HepG2 (cell line): ENCODE measurements around the gene TACC2. TPM values are rescaled to one million over a fixed set of nuclear protein-coding genes. Genes with fewer than 3 reads are reported as not detected.

Experiments
- ATAC-seq: fragments of 200-7000 bp; cut with Tn5 transposase; 3 replicates; pipeline ENCODE4 v1.9.1; 2020; ENCODE audit warnings: mild to moderate bottlenecking, moderate library complexity
- BruUV-seq: library from RNA; stranded (reverse); fragments of 400-500 nt; replicated peaks from 2 replicates; lab custom pipeline; 2021; lab: Mats Ljungman, UMichigan
- CTCF ChIA-PET: fragments of 300-600 bp; formaldehyde crosslinking; extraction: SDS; loops from one replicate; lab custom pipeline; 2021; ENCODE audit warnings: low total read pairs, inconsistent platforms, low intra/inter-chr PET ratio; lab: Yijun Ruan, JAX
- POLR2A ChIA-PET: fragments of 350-600 bp; sonication (Branson Sonifier 250); formaldehyde crosslinking; loops from one replicate; lab custom pipeline; 2020; ENCODE audit warnings: antibody characterized with exemption, inconsistent platforms; lab: Yijun Ruan, JAX
- DNase-seq: peaks from one replicate; pipeline ENCODE4 v3.0.0-alpha.2; 2015; ENCODE audit warnings: low spot score
- FAIRE-seq: peaks from 3 replicates; lab custom pipeline; 2011; peaks lifted over from hg19 to GRCh38; lab: Jason Lieb, UNC
- H2AFZ ChIP-seq: one replicate; pipeline ENCODE4 v1.6.1; 2011; ENCODE audit warnings: low read length, inconsistent platforms
- H3K27ac ChIP-seq: fragments of 300-600 bp; 3 replicates; pipeline ENCODE4 v1.8.0; 2011; ENCODE audit warnings: mixed run types, mild to moderate bottlenecking, mixed read lengths, low read length, inconsistent platforms; ENCODE audit not compliant: insufficient read depth; ENCODE audit errors: extremely low read length
- H3K27me3 ChIP-seq, 2 experiments: fragments of 200-600 bp in 1 of 2; 2 replicates in 1 of 2; 3 replicates in 1 of 2; pipeline versions ENCODE4 v1.6.0 to v1.8.0; 2011; ENCODE audit warnings: low read length in 2 of 2, mild to moderate bottlenecking in 2 of 2, moderate library complexity in 2 of 2, inconsistent platforms in 1 of 2; ENCODE audit not compliant: insufficient read depth in 2 of 2, control insufficient read depth in 1 of 2
- H3K36me3 ChIP-seq, 2 experiments: fragments of 200-600 bp in 1 of 2; replicated peaks in 1 of 2; 2 replicates in 1 of 2; 3 replicates in 1 of 2; pipeline versions ENCODE4 v1.5.1 to v1.8.0; 2011; ENCODE audit warnings: low read length in 2 of 2, inconsistent platforms in 1 of 2; ENCODE audit not compliant: insufficient read depth in 2 of 2, control insufficient read depth in 1 of 2
- H3K4me1 ChIP-seq: 2 replicates; pipeline ENCODE4 v1.5.1; 2012; ENCODE audit warnings: low read length, inconsistent platforms; ENCODE audit not compliant: insufficient read depth
- H3K4me2 ChIP-seq: 2 replicates; pipeline ENCODE4 v1.6.0; 2011; ENCODE audit warnings: low read depth, low read length, inconsistent platforms
- H3K4me3 ChIP-seq, 3 experiments: fragments of 200-600 bp in 1 of 3; sonication (generic), shearing (Covaris generic) in 1 of 3; replicated peaks in 1 of 3; 2 replicates each; pipeline ENCODE4 v1.5.1; 2011 to 2016; ENCODE audit warnings: low read length in 3 of 3, inconsistent platforms in 2 of 3, low read depth in 2 of 3, mild to moderate bottlenecking in 2 of 3, control low read depth in 1 of 3, mixed read lengths in 1 of 3; ENCODE audit not compliant: insufficient read depth in 1 of 3
- H3K79me2 ChIP-seq: one replicate; pipeline ENCODE4 v1.6.1; 2011; ENCODE audit warnings: low read length, inconsistent platforms; ENCODE audit not compliant: insufficient read depth
- H3K9ac ChIP-seq: 2 replicates; pipeline ENCODE4 v1.6.0; 2011; ENCODE audit warnings: mild to moderate bottlenecking, low read depth, low read length, inconsistent platforms; ENCODE audit not compliant: insufficient read depth
- H3K9me3 ChIP-seq: 2 replicates; pipeline ENCODE4 v1.5.1; 2012; ENCODE audit warnings: mild to moderate bottlenecking, low read length
- H4K20me1 ChIP-seq: 2 replicates; pipeline ENCODE4 v1.6.0; 2011; ENCODE audit warnings: inconsistent platforms, mild to moderate bottlenecking, low read length, moderate library complexity; ENCODE audit not compliant: insufficient read depth
- CBX5 ChIP-seq: sonication (generic); formaldehyde crosslinking; IDR thresholded peaks from 2 replicates; pipeline ENCODE4 v1.4.0; 2020; ENCODE audit warnings: missing genetic modification reagents, borderline replicate concordance
- CHCHD3 ChIP-seq: sonication (generic); formaldehyde crosslinking; IDR thresholded peaks from 2 replicates; pipeline ENCODE4 v1.8.0; 2022; ENCODE audit warnings: mild to moderate bottlenecking, missing genetic modification reagents, moderate library complexity
- MIER2 ChIP-seq: IDR thresholded peaks from 2 replicates; pipeline ENCODE4 v1.6.1; 2016; ENCODE audit warnings: missing biosample characterization, missing genetic modification reagents
- MTF1 ChIP-seq: sonication (generic); formaldehyde crosslinking; IDR thresholded peaks from 2 replicates; pipeline ENCODE4 v1.5.0; 2020; ENCODE audit warnings: missing genetic modification reagents
- NBN ChIP-seq: fragments of 450-650 bp; conservative IDR thresholded peaks from 2 replicates; pipeline ENCODE4 v1.6.1; 2017
- TBX3 ChIP-seq: fragments of 450-650 bp; IDR thresholded peaks from 2 replicates; pipeline ENCODE4 v1.6.1; 2017; ENCODE audit warnings: antibody characterized with exemption, mild to moderate bottlenecking, inconsistent platforms, borderline replicate concordance
- ZBTB42 ChIP-seq: sonication (generic); formaldehyde crosslinking; IDR thresholded peaks from 2 replicates; pipeline ENCODE4 v1.5.0; 2020; ENCODE audit warnings: mild to moderate bottlenecking, missing genetic modification reagents
- ZNF230 ChIP-seq: sonication (generic); formaldehyde crosslinking; IDR thresholded peaks from 2 replicates; pipeline ENCODE4 v1.4.0; 2020; ENCODE audit warnings: mild to moderate bottlenecking, missing genetic modification reagents
- ZNF432 ChIP-seq: sonication (generic); formaldehyde crosslinking; IDR thresholded peaks from 2 replicates; pipeline ENCODE4 v1.5.0; 2020; ENCODE audit warnings: missing genetic modification reagents, mild to moderate bottlenecking, borderline replicate concordance
- ZNF589 ChIP-seq: sonication (generic); formaldehyde crosslinking; conservative IDR thresholded peaks from 2 replicates; pipeline ENCODE4 v1.8.0; 2022; ENCODE audit warnings: mild to moderate bottlenecking, moderate library complexity, missing genetic modification reagents
- ZNF883 ChIP-seq: sonication (generic); formaldehyde crosslinking; IDR thresholded peaks from 2 replicates; pipeline ENCODE4 v1.5.1; 2020; ENCODE audit warnings: mild to moderate bottlenecking, missing genetic modification reagents; ENCODE audit errors: not compliant biosample characterization
- WGBS: methylation state at CpG from one replicate; pipeline ENCODE4 v1.1.6; 2017; ENCODE audit warnings: low lambda C conversion rate; 5-methylcytosine and 5-hydroxymethylcytosine counted together
- in situ Hi-C: cut with HindIII; loops from 2 replicates; pipeline ENCODE4 v1.10.0; 2017; ENCODE audit warnings: low pct_unique_long_range_greater_than_20kb; ENCODE audit not compliant: extremely low pct_ligation_motif_present
- intact Hi-C: fragments of 100-400 bp; cut with micrococcal nuclease; formaldehyde crosslinking; loops from one replicate; pipeline ENCODE4 v1.10.0; 2022; ENCODE audit not compliant: unreplicated experiment
- polyA plus RNA-seq, 8 experiments: library from polyadenylated mRNA; depleted of rRNA in 3 of 8; stranded (reverse) in 7 of 8; unstranded in 1 of 8; fragments of >200 nt; fragmentation: Illumina TruSeq in 4 of 8; extraction: Trizol in 4 of 8; gene quantifications; 2 replicates each; pipeline versions ENCODE4 v1.2.1 to v1.2.3, GENCODE V29; 2011 to 2016; ENCODE audit warnings: low read depth in 4 of 8, missing spikeins in 1 of 8, mixed read lengths in 1 of 8; ENCODE audit not compliant: insufficient read depth in 1 of 8
- total RNA-seq, 5 experiments: library from RNA; depleted of rRNA; stranded (reverse); fragments of >200 nt; fragmentation: Illumina TruSeq; extraction: Trizol; gene quantifications; 2 replicates each; pipeline ENCODE4 v1.2.3, GENCODE V29; 2016; ENCODE audit warnings: low read depth in 1 of 5
- TF ChIP-seq, protein P1 (sequence below): fragments of 450-650 bp; IDR thresholded peaks from 2 replicates; pipeline ENCODE4 v1.6.1; 2016

TACC2 gene
- total and polyA plus RNA-seq, 2 of the 13 experiments (the other 11 are each of a cell fraction or from before 2014, with no cell fraction given) = 11.8 to 16.0 TPM

DNA sequence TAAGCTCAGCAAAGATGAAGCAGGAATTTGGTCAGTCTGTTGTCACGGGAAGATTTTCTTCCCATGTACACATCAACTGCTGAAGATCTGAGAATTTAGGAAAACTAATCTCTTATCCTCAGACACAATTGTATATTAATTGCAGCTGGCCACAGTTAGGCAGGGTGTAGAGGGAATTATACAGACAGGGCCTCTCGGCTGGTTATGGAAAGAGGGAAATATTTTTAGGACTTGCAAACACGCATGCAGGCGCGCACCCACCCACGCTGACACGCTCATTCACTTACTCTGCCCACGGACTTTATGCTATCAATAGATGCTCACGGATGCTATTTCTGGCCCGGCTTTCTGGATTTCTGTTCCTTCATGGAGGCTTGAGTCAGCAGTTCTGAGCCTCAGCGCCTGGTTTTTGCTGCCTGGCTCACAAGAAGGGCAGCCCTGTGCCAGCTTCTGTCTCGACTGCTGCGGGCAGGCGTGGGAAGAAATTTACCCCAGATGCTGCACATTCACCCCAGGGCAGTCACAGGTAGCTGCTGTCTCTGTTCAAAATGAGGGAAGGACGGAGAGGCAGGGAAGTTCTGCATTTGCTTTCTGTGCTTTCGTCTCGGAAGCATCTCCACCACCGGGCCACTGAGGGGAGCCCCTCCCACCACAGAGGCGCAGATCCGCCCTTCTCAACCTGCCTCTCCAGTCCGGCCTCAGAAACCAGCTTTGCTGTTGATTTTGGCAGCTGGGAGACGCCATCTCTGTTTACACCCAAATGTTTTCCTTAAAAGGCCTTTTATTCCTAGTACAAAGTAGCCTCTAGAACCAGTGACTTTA, 165.8 kb downstream of the TACC2 start:
- BruUV-seq = no TSS peak
- H3K27me3 ChIP-seq = no peaks in the 10 kb centered on the region
- H3K9me3 ChIP-seq = no peaks in the 10 kb centered on the region
- H3K36me3 ChIP-seq = peaks cover 5 to 23% of the 10 kb centered on the region in 2 experiments
- WGBS = 98% methylated on average over 19 of the region's 22 CpGs
- ChIA-PET CTCF (no interaction called here), POLR2A (no interaction called here)
- ATAC-seq (no peak), DNase-seq (no peak), FAIRE-seq (no peak)
- H3K4me1 ChIP-seq = 0 out of 2 replicates have a peak, but pooled peaks cover 7% of the 10 kb centered on the region
- no peak for TF ChIP-seq ZNF230 (CRISPR knock-in tag)
- no peak for TF ChIP-seq ZNF883 (CRISPR knock-in tag)
- TF ChIP-seq NBN = no peak
- in situ Hi-C loops = no loop called here
- no peak overlapping the region for H3K4me3 ChIP-seq
- H3K4me2 ChIP-seq = no peak overlapping the region
- intact Hi-C loops = no loop called here
- H3K79me2 ChIP-seq = peaks cover 3% of the 10 kb centered on the region
- H4K20me1 ChIP-seq = no peaks in the 10 kb centered on the region
- no peak overlapping the region for H3K9ac ChIP-seq
- H2AFZ ChIP-seq = no peak overlapping the region
- H3K27ac ChIP-seq = no peak overlapping the region

DNA sequence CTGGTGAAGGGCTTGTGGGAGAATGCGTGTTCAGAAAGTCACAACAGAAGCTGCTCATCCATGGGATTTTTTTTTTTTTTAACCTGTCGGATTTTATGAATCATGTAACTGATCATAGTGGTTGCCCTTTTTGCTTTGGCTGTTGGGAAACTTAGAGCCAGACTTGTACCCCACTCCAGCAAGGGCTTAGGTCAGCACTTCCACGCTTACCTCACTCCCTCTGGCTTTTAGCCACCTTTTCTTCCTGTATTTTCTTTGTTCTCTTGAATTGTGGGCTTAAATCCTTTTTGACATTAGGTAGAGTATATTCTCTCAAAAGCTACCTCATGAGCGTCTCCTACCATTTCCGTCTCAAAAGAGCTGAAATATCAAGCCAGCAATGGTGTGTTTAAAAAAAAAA, 168.5 kb downstream of the TACC2 start:
- Histone ChIP-seq H2AFZ (no peak overlapping the region), H3K9ac (no peak overlapping the region), H3K4me3 (no peak overlapping the region), H3K4me1 (peaks cover 15% of the 10 kb centered on the region), H3K27me3 (no peaks in the 10 kb centered on the region), H4K20me1 (0 out of 2 replicates have a peak, but pooled peaks cover 3% of the 10 kb centered on the region), H3K79me2 (peaks cover 7% of the 10 kb centered on the region), H3K4me2 (no peak overlapping the region), H3K36me3 (peaks cover 1 to 20% of the 10 kb centered on the region in 2 experiments; a peak in 4 of 5 replicates), H3K27ac (no peak overlapping the region), H3K9me3 (no peaks in the 10 kb centered on the region)
- no peak for ATAC-seq
- 98% methylated on average over 5 of the region's 5 CpGs for WGBS
- CTCF ChIA-PET = no interaction called here
- intact Hi-C loops (no loop called here), in situ Hi-C loops (no loop called here)
- no peak for FAIRE-seq
- DNase-seq = no peak
- TF ChIP-seq MTF1 (CRISPR knock-in tag) (no peak), CBX5 (CRISPR knock-in tag) (no peak), CHCHD3 (CRISPR knock-in tag) (no peak), TBX3 (no peak), MIER2 (CRISPR knock-in tag) (no peak), ZBTB42 (CRISPR knock-in tag) (no peak), ZNF432 (CRISPR knock-in tag) (no peak), ZNF589 (CRISPR knock-in tag) (no peak)
- TF ChIP-seq, protein P1, sequence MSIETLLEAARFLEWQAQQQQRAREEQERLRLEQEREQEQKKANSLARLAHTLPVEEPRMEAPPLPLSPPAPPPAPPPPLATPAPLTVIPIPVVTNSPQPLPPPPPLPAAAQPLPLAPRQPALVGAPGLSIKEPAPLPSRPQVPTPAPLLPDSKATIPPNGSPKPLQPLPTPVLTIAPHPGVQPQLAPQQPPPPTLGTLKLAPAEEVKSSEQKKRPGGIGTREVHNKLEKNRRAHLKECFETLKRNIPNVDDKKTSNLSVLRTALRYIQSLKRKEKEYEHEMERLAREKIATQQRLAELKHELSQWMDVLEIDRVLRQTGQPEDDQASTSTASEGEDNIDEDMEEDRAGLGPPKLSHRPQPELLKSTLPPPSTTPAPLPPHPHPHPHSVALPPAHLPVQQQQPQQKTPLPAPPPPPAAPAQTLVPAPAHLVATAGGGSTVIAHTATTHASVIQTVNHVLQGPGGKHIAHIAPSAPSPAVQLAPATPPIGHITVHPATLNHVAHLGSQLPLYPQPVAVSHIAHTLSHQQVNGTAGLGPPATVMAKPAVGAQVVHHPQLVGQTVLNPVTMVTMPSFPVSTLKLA = no peak
- no TSS peak for BruUV-seq
- POLR2A ChIA-PET = no interaction called here
